Esophagus squamous epithelium (tissue), 4 donors: ENCODE results near the gene RAB3D. TPM values are rescaled to one million over a fixed set of nuclear protein-coding genes. Genes with fewer than 3 reads are reported as not detected.

Experiments
- total RNA-seq, 4 donors: library from RNA; depleted of rRNA; stranded (reverse); fragments of >200 nt; gene quantifications; one replicate each; pipeline ENCODE4 v1.1.0, GENCODE V29; 2016

RAB3D gene
- total RNA-seq, 4 donors from 2014 or later, result 55.9 to 90.4 (median 73.8) TPM

Other genes starting within 250 kb of the RAB3D start
- 10 to 100 TPM in 1 of 4 donors, 1 to 10 TPM in 3; 2.9 to 10.9 (median 6.3) TPM for gene SPC24, start 183.9 kb downstream of the RAB3D start, total RNA-seq
- 100 to 1,000 TPM in 1 of 4 donors, 10 to 100 TPM in 3; 29.3 to 287 (median 57.1) TPM for gene KANK2, start 142.1 kb downstream of the RAB3D start, total RNA-seq
- not detected for gene ANGPTL8, start 100.0 kb downstream of the RAB3D start, total RNA-seq
- gene DOCK6, start 77.1 kb downstream of the RAB3D start, total RNA-seq, result 10 to 100 TPM; 19.7 to 94.0 (median 33.3) TPM
- not detected for gene TSPAN16, start 43.5 kb downstream of the RAB3D start, total RNA-seq
- 100 to 1,000 TPM in 2 of 4 donors, 10 to 100 TPM in 2; 80.1 to 173 (median 129) TPM for gene TMEM205, start 6.6 kb upstream of the RAB3D start, total RNA-seq
- 10 to 100 TPM in 1 of 4 donors, 1 to 10 TPM in 3; 5.7 to 17.7 (median 8.0) TPM for gene CCDC159, start 6.9 kb upstream of the RAB3D start, total RNA-seq
- gene PLPPR2, start 15.8 kb upstream of the RAB3D start, total RNA-seq, result 10 to 100 TPM in 1 of 4 donors, 1 to 10 TPM in 3; 5.1 to 14.2 (median 9.7) TPM
- gene SWSAP1, start 35.0 kb upstream of the RAB3D start, total RNA-seq, result 1 to 10 TPM; 1.0 to 2.9 (median 1.3) TPM
- 1 to 10 TPM in 2 of 4 donors, under 1 TPM in 2; 0.35 to 6.2 (median 1.0) TPM for gene EPOR, start 44.7 kb upstream of the RAB3D start, total RNA-seq
- 1 to 10 TPM in 1 of 4 donors, under 1 TPM in 3; 0.22 to 1.9 (median 0.45) TPM for gene RGL3, start 79.7 kb upstream of the RAB3D start, total RNA-seq
- 1 to 10 TPM in 1 of 4 donors, under 1 TPM in 1, not detected in 2; 0.19 to 8.8 TPM for gene ODAD3, start 95.5 kb upstream of the RAB3D start, total RNA-seq
- 100 to 1,000 TPM in 1 of 4 donors, 10 to 100 TPM in 3; 64.1 to 107 (median 99.1) TPM for gene PRKCSH, start 96.0 kb upstream of the RAB3D start, total RNA-seq
- not detected for gene ELAVL3, start 141.4 kb upstream of the RAB3D start, total RNA-seq
- 10 to 100 TPM in 1 of 4 donors, 1 to 10 TPM in 3; 3.6 to 10.2 (median 5.0) TPM for gene ZNF653, start 166.2 kb upstream of the RAB3D start, total RNA-seq
- gene ECSIT, start 189.5 kb upstream of the RAB3D start, total RNA-seq, result 10 to 100 TPM; 41.4 to 47.1 (median 43.1) TPM
- 100 to 1,000 TPM in 1 of 4 donors, 10 to 100 TPM in 3; 20.4 to 437 (median 45.0) TPM for gene CNN1, start 199.2 kb upstream of the RAB3D start, total RNA-seq
- 10 to 100 TPM; 21.7 to 31.6 (median 28.6) TPM for gene ELOF1, start 219.6 kb upstream of the RAB3D start, total RNA-seq
- 10 to 100 TPM; 12.2 to 61.9 (median 33.0) TPM for gene ACP5, start 238.0 kb upstream of the RAB3D start, total RNA-seq